ENCODE measurements around the gene AQP12A.

GRCh38 chr2:240663546-240664190, 28.0 kb upstream of the AQP12A start:
- TF ChIP-seq, protein P1, sequence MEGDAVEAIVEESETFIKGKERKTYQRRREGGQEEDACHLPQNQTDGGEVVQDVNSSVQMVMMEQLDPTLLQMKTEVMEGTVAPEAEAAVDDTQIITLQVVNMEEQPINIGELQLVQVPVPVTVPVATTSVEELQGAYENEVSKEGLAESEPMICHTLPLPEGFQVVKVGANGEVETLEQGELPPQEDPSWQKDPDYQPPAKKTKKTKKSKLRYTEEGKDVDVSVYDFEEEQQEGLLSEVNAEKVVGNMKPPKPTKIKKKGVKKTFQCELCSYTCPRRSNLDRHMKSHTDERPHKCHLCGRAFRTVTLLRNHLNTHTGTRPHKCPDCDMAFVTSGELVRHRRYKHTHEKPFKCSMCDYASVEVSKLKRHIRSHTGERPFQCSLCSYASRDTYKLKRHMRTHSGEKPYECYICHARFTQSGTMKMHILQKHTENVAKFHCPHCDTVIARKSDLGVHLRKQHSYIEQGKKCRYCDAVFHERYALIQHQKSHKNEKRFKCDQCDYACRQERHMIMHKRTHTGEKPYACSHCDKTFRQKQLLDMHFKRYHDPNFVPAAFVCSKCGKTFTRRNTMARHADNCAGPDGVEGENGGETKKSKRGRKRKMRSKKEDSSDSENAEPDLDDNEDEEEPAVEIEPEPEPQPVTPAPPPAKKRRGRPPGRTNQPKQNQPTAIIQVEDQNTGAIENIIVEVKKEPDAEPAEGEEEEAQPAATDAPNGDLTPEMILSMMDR (IDR thresholded peaks at IDR 0.05), result no peak
- no peak for TF ChIP-seq POLR2A (IDR thresholded peaks at IDR 0.05)

Measured in heart left ventricle (tissue), 13 donors.